Endothelial cell (in vitro differentiated cells): ENCODE results near the gene BABAM1. TPM values are rescaled to one million over a fixed set of nuclear protein-coding genes. Genes with fewer than 3 reads are reported as not detected.

Experiments used
- DNase-seq: peaks from one replicate; pipeline ENCODE4 v3.0.0; 2021; ENCODE audit warnings: low spot score
- H3K27ac Mint-ChIP-seq: one replicate; pipeline ENCODE4 v1.8.0; 2021; ENCODE audit warnings: mixed read lengths, inconsistent platforms; ENCODE audit not compliant: unreplicated experiment
- H3K27me3 Mint-ChIP-seq: one replicate; pipeline ENCODE4 v1.8.0; 2021; ENCODE audit warnings: mild to moderate bottlenecking, moderate library complexity, mixed read lengths, inconsistent platforms; ENCODE audit not compliant: unreplicated experiment
- H3K36me3 Mint-ChIP-seq: one replicate; pipeline ENCODE4 v1.8.0; 2021; ENCODE audit warnings: mild to moderate bottlenecking, low read depth, mixed read lengths, inconsistent platforms; ENCODE audit not compliant: unreplicated experiment
- H3K4me1 Mint-ChIP-seq: one replicate; pipeline ENCODE4 v1.8.0; 2021; ENCODE audit warnings: mild to moderate bottlenecking, mixed read lengths, inconsistent platforms; ENCODE audit not compliant: unreplicated experiment
- H3K4me3 Mint-ChIP-seq: one replicate; pipeline ENCODE4 v1.8.0; 2021; ENCODE audit warnings: mild to moderate bottlenecking, mixed read lengths, inconsistent platforms; ENCODE audit not compliant: unreplicated experiment
- H3K9me3 Mint-ChIP-seq: one replicate; pipeline ENCODE4 v1.8.0; 2021; ENCODE audit warnings: mixed read lengths, inconsistent platforms; ENCODE audit not compliant: unreplicated experiment
- CTCF ChIP-seq: fragments of 200-600 bp; sonication (generic); IDR thresholded peaks from one replicate; pipeline ENCODE4 v1.5.0; 2021; ENCODE audit warnings: antibody characterized with exemption; ENCODE audit not compliant: unreplicated experiment
- total RNA-seq: library from RNA; stranded (reverse); fragmentation: NEBNext Ultra II Directional; extraction: Animal tissue kit (Norgen Biotek cat#: 25700); gene quantifications from one replicate; pipeline ENCODE4 v1.2.1, GENCODE V29; 2021; ENCODE audit not compliant: unreplicated experiment

BABAM1 gene
- total RNA-seq, 1 donor from 2014 or later: 136 TPM

GRCh38 chr19:17240062-17240752 is 27.0 kb upstream of the BABAM1 start:
- TF ChIP-seq CTCF: no peak
- Mint-ChIP-seq H3K4me1 (peaks cover 19% of the 10 kb centered on the region), H3K36me3 (peaks cover 18% of the 10 kb centered on the region), H3K4me3 (no peak overlapping the region), H3K27ac (no peak overlapping the region), H3K9me3 (no peaks in the 10 kb centered on the region), H3K27me3 (peaks cover 16% of the 10 kb centered on the region)
- no peak for DNase-seq

GRCh38 chr19:17240826-17241399 is 26.3 kb upstream of the BABAM1 start:
- Mint-ChIP-seq H3K36me3 (peaks cover 18% of the 10 kb centered on the region), H3K4me1 (peaks cover 19% of the 10 kb centered on the region), H3K9me3 (no peaks in the 10 kb centered on the region), H3K4me3 (peak overlapping the region; percentile 5), H3K27ac (peak overlapping the region; percentile 42), H3K27me3 (peaks cover 16% of the 10 kb centered on the region)
- no peak for DNase-seq
- no peak for TF ChIP-seq CTCF

GRCh38 chr19:17242431-17243208 is 24.6 kb upstream of the BABAM1 start:
- Mint-ChIP-seq H3K27ac (peak overlapping the region; percentile 52), H3K27me3 (peaks cover 23% of the 10 kb centered on the region), H3K36me3 (peaks cover 17% of the 10 kb centered on the region), H3K4me3 (peak overlapping the region; percentile 97), H3K4me1 (peaks cover 22% of the 10 kb centered on the region), H3K9me3 (no peaks in the 10 kb centered on the region)
- no peak for TF ChIP-seq CTCF
- DNase-seq: no peak

- TF ChIP-seq CTCF: no peak
- DNase-seq: no peak
- peaks cover 23% of the 10 kb centered on the region for H3K4me1 Mint-ChIP-seq
- no peaks in the 10 kb centered on the region for H3K9me3 Mint-ChIP-seq
- H3K4me3 Mint-ChIP-seq: peak overlapping the region; percentile 97
- peak overlapping the region; percentile 52 for H3K27ac Mint-ChIP-seq
- H3K36me3 Mint-ChIP-seq: peaks cover 10% of the 10 kb centered on the region
- H3K27me3 Mint-ChIP-seq: peaks cover 26% of the 10 kb centered on the region
Observed at GRCh38 chr19:17243211-17243829, 23.9 kb upstream of the BABAM1 start.
